Effector memory CD8-positive, alpha-beta T cell (primary cell): ENCODE measurements around the gene MYCN.

Experiments used
- ATAC-seq: fragments of 150-1000 bp; cut with Tn5 transposase; replicated peaks from 2 replicates; pipeline ENCODE4 v1.10.0; 2021; ENCODE audit warnings: mild to moderate bottlenecking, moderate library complexity
- DNase-seq, 3 experiments: peaks; one replicate each; pipeline ENCODE4 v3.0.0; 2021
- H3K27ac Mint-ChIP-seq, 2 donors: one replicate each; pipeline ENCODE4 v1.8.0; 2022; ENCODE audit warnings: mild to moderate bottlenecking in 2 of 2, mixed read lengths in 2 of 2, moderate library complexity in 2 of 2
- H3K27me3 Mint-ChIP-seq, 2 donors: one replicate each; pipeline ENCODE4 v1.8.0; 2022; ENCODE audit warnings: mixed read lengths in 2 of 2
- H3K36me3 Mint-ChIP-seq: one replicate; pipeline ENCODE4 v1.8.0; 2022; ENCODE audit warnings: mild to moderate bottlenecking, moderate library complexity, mixed read lengths; ENCODE audit not compliant: insufficient read depth
- H3K4me1 Mint-ChIP-seq, 2 donors: one replicate each; pipeline ENCODE4 v1.8.0; 2022; ENCODE audit warnings: low read depth in 2 of 2, mixed read lengths in 2 of 2
- H3K4me3 Mint-ChIP-seq, 2 donors: one replicate each; pipeline ENCODE4 v1.8.0; 2022; ENCODE audit warnings: mild to moderate bottlenecking in 2 of 2, mixed read lengths in 2 of 2, moderate library complexity in 2 of 2
- H3K9me3 Mint-ChIP-seq, 2 donors: one replicate each; pipeline ENCODE4 v1.8.0; 2022; ENCODE audit warnings: mixed read lengths in 2 of 2

Gene MYCN

DNA sequence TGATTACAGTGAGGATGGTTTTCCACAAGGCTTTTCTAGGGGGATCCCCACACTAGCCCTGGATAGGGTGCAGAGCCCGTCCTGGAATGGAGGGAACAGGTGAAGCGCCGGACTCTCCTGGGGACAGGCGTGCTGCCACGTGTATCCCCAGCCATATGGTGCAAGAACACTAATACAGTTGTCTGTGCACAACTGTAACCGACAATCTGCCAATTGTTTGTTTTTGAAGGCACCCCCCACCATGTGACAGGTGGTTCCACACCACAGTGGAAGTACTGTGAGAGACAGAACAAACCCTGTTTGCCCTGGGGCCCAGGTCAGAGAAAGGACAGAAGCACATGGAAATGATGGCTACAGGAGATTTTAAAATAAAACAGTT is 52.9 kb downstream of the MYCN start:
- Mint-ChIP-seq H3K27me3 (no peaks in the 10 kb centered on the region), H3K27ac (no peak overlapping the region), H3K4me1 (no peaks in the 10 kb centered on the region), H3K4me3 (no peak overlapping the region), H3K36me3 (no peaks in the 10 kb centered on the region), H3K9me3 (peaks cover 0 to 6% of the 10 kb centered on the region in 2 donors)
- DNase-seq, result no peak
- ATAC-seq, result no peak

DNA sequence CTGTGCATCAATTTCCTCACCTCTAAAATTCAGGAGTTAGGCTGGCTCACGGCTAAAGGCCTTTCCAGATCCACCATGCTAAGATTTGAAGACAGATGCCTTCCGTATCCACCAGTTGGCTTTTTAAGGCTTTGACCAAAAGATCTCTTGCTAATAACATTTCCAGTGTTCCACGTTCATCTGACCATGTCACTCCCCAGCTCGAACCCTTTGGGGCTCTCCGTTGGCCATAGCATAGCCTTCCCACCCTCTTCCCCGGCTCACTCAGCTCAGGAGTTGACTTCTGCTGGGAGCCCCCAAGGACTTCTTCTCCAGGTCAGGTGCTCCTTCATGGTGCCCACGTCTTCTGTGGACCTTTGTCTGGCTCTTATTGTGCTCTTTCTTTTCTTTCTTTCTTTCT is 53.3 kb downstream of the MYCN start:
- DNase-seq, result no peak
- H3K27ac Mint-ChIP-seq, result no peak overlapping the region
- H3K4me3 Mint-ChIP-seq, result no peak overlapping the region
- no peaks in the 10 kb centered on the region for H3K4me1 Mint-ChIP-seq
- H3K36me3 Mint-ChIP-seq, result no peaks in the 10 kb centered on the region
- H3K27me3 Mint-ChIP-seq, result no peaks in the 10 kb centered on the region
- no peak for ATAC-seq
- peaks cover 0 to 6% of the 10 kb centered on the region in 2 donors for H3K9me3 Mint-ChIP-seq

DNA sequence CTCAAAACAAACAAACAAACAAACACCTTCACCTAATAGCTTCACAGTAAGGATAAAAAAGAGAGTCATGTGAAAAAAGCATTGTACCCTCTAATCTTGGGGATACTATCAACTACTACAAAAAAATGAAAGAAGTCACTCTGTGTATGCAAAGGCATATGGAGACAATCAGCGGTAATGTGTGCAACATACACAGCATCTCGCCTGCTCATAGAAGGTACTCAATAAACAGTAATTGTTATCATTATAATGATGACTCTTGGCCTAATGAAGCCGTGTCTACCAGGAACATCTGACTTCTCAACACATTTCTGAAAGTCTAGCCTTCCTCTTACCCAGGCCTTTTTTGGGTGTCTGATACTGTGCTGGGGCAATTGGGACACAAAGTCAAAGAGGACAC is 55.3 kb downstream of the MYCN start:
- peaks cover 0 to 4% of the 10 kb centered on the region in 2 donors for H3K9me3 Mint-ChIP-seq
- DNase-seq, result no peak
- no peak for ATAC-seq
- H3K4me1 Mint-ChIP-seq, result no peaks in the 10 kb centered on the region
- H3K4me3 Mint-ChIP-seq, result no peak overlapping the region
- H3K36me3 Mint-ChIP-seq, result no peaks in the 10 kb centered on the region
- no peak overlapping the region for H3K27ac Mint-ChIP-seq
- H3K27me3 Mint-ChIP-seq, result no peaks in the 10 kb centered on the region
